Measurements from ENCODE around the gene LTBP1.
"Not testable (repeated sequence)": the region's sequence is repeated elsewhere in the genome, so short reads cannot be mapped to it uniquely, and the experiment has no call there.

The LTBP1 gene

GRCh38 chr2:33437815-33438214 lies 491.1 kb downstream of the LTBP1 start:
- no peak for DNase-seq

DNA sequence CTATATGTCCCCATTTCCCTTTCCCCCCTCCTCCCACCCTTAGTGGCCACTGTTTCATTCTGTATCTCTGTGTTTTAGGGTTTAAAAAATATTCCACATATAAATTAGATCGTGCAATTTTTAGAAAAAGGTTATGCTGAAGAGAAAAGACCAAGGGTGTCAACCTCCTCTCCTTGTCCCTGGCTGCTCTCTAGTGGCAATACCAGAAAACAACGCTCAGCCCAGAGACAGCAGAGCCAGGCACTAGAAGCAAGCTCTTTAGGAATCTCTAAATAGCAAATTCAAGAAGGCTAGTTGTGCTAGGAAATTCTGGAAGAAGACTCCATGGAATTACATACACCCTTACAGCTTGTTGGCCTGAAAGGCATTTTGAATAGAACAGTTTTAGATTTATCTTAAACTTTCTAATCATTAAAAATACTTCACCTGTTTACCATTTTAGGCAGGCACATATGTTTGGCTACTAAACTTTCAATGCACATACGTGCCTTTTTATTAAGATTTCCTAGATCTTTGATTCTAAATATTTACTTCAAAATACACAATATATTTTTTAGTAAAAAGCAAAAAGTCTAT lies 494.6 kb downstream of the LTBP1 start:
- no peak for DNase-seq

DNA sequence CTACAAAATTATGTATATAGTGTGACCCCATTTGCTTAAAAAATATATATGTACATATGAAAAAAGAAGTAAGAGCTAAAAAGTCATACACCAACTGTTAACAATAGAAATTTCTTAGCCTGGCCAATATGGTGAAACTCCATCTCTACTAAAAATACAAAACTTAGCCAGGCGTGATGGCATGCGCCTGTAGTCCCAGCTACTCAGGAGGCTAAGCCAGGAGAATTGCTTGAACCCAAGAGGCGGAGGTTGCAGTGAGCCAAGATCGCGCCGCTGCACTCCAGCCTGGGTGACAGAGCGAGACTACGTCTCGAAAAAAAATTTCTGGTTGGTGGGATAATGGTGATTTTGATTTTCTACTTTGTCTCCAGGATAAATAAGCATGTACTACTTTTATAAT lies 495.3 kb downstream of the LTBP1 start:
- DNase-seq = not testable (repeated sequence)

DNA sequence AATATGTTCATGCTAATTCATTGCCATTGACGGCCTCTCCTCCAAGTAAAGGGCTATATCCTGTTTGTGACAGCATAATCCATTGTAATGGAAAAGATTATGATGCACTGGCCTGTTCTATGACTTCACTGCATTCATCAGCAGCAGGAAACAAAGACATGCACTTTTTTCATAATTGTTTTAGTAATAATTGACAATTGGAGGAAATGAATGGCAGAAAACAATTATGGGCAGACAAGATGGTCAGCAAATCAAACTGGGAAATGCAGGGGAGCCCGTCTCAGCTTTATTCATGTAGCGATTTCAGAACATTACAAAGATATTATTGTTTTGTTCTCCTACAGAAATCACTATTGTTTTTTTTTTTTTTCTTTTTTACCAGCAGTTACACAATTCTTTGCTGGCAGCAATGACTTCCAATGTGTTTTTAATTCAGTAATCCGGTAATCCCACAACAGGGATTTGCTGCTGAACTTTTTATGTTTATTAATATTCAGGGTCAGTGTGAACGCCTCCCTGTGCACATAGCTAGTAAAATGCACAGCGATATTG lies 495.9 kb downstream of the LTBP1 start:
- DNase-seq = no peak

DNA sequence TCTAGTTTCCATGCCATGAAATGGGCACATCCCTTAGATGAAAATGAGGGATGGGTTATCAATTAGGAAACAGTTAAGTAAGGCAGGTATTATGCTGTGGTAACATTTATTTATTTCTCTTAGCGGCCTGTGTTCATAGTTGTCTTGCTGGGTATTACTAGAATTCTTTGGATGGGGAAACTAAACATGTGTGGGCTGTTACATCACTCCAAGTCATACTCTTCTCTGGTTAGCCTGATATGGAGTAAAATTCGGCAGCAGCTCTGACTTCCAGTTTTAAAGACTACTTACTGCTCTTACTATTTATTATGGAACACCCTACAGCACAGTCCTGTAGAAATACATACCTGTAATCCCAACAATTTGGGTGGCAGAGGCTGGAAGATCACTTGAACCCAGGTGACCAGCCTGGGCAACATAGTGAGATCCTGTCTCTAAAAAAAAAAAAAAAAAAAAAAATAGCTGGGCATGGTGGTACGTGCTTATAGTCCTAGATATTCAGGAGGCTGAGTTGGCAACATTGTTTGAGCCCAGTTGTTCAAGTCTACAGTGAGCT lies 496.6 kb downstream of the LTBP1 start:
- DNase-seq = no peak

GRCh38 chr2:33444967-33445366 lies 498.2 kb downstream of the LTBP1 start:
- DNase-seq = no peak

GRCh38 chr2:33448220-33448899 lies 501.6 kb downstream of the LTBP1 start:
- no peak for DNase-seq

All from effector CD4-positive, alpha-beta T cell (primary cell).